HG03039 (cell line): Measurements from ENCODE around the gene PIMREG.
"Not testable (repeated sequence)": the region's sequence is repeated elsewhere in the genome, so short reads cannot be mapped to it uniquely, and the experiment has no call there.

Source experiments
- ATAC-seq: cut with Tn5 transposase; IDR thresholded peaks from one replicate; pipeline ENCODE4 v1.9.1; 2021; ENCODE audit warnings: mild to moderate bottlenecking, moderate library complexity; ENCODE audit not compliant: unreplicated experiment

Gene PIMREG

GRCh38 chr17:6476076-6476809 lies 32.0 kb downstream of the PIMREG start:
- ATAC-seq, result no peak

- ATAC-seq, result no peak
Measured at GRCh38 chr17:6476810-6477179, 32.5 kb downstream of the PIMREG start.

- ATAC-seq, result no peak
Measured at GRCh38 chr17:6477831-6478383, 33.7 kb downstream of the PIMREG start.

GRCh38 chr17:6478486-6478885 lies 34.2 kb downstream of the PIMREG start:
- no peak for ATAC-seq

- no peak for ATAC-seq
Measured at GRCh38 chr17:6479622-6480302, 35.5 kb downstream of the PIMREG start.

- ATAC-seq, result no peak
Measured at GRCh38 chr17:6480303-6480675, 36.0 kb downstream of the PIMREG start.

GRCh38 chr17:6482105-6482455 lies 37.8 kb downstream of the PIMREG start:
- no peak for ATAC-seq

GRCh38 chr17:6482796-6483195 lies 38.5 kb downstream of the PIMREG start:
- not testable (repeated sequence) for ATAC-seq

GRCh38 chr17:6483507-6483906 lies 39.3 kb downstream of the PIMREG start:
- no peak for ATAC-seq

- no peak for ATAC-seq
Measured at GRCh38 chr17:6485646-6486412, 41.6 kb downstream of the PIMREG start.

- no peak for ATAC-seq
Measured at GRCh38 chr17:6487251-6488007, 43.2 kb downstream of the PIMREG start.

GRCh38 chr17:6488008-6488539 lies 43.8 kb downstream of the PIMREG start:
- ATAC-seq, result no peak

GRCh38 chr17:6489016-6489550 lies 44.8 kb downstream of the PIMREG start:
- ATAC-seq, result no peak

GRCh38 chr17:6491071-6491700 lies 46.9 kb downstream of the PIMREG start:
- ATAC-seq, result no peak

GRCh38 chr17:6492892-6493674 lies 48.8 kb downstream of the PIMREG start:
- no peak for ATAC-seq

GRCh38 chr17:6494239-6494941 lies 50.1 kb downstream of the PIMREG start:
- no peak for ATAC-seq

GRCh38 chr17:6495450-6496115 lies 51.3 kb downstream of the PIMREG start:
- no peak for ATAC-seq

- ATAC-seq, result no peak
Measured at GRCh38 chr17:6496116-6496481, 51.8 kb downstream of the PIMREG start.
